GM12872 (cell line): ENCODE results near the gene OR5K4.

ENCODE experiments used
- TF ChIP-seq, protein P1 (sequence below): IDR thresholded peaks from 3 replicates; pipeline ENCODE4 v1.5.1; 2011; ENCODE audit warnings: low read depth, mild to moderate bottlenecking, low read length, moderate library complexity; ENCODE audit not compliant: insufficient read depth

The OR5K4 gene, protein sequence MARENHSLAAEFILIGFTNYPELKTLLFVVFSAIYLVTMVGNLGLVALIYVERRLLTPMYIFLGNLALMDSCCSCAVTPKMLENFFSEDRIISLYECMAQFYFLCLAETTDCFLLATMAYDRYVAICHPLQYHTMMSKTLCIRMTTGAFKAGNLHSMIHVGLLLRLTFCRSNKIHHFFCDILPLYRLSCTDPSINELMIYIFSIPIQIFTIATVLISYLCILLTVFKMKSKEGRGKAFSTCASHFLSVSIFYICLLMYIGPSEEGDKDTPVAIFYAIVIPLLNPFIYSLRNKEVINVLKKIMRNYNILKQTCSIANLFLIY

GRCh38 chr3:98353554-98353953 lies at the start of gene OR5K4:
Gene OR5K4 (plus strand): TSS chr3:98353854. CDS start chr3:98353854, 0 bp downstream.
- TF ChIP-seq, protein P1, sequence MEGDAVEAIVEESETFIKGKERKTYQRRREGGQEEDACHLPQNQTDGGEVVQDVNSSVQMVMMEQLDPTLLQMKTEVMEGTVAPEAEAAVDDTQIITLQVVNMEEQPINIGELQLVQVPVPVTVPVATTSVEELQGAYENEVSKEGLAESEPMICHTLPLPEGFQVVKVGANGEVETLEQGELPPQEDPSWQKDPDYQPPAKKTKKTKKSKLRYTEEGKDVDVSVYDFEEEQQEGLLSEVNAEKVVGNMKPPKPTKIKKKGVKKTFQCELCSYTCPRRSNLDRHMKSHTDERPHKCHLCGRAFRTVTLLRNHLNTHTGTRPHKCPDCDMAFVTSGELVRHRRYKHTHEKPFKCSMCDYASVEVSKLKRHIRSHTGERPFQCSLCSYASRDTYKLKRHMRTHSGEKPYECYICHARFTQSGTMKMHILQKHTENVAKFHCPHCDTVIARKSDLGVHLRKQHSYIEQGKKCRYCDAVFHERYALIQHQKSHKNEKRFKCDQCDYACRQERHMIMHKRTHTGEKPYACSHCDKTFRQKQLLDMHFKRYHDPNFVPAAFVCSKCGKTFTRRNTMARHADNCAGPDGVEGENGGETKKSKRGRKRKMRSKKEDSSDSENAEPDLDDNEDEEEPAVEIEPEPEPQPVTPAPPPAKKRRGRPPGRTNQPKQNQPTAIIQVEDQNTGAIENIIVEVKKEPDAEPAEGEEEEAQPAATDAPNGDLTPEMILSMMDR: no peak

GRCh38 chr3:98322101-98322500 lies 31.6 kb upstream of the OR5K4 start:
- TF ChIP-seq, protein P1: no peak

GRCh38 chr3:98322686-98323085 lies 31.0 kb upstream of the OR5K4 start:
- TF ChIP-seq, protein P1: no peak

GRCh38 chr3:98323425-98323824 lies 30.2 kb upstream of the OR5K4 start:
- TF ChIP-seq, protein P1: no peak

DNA sequence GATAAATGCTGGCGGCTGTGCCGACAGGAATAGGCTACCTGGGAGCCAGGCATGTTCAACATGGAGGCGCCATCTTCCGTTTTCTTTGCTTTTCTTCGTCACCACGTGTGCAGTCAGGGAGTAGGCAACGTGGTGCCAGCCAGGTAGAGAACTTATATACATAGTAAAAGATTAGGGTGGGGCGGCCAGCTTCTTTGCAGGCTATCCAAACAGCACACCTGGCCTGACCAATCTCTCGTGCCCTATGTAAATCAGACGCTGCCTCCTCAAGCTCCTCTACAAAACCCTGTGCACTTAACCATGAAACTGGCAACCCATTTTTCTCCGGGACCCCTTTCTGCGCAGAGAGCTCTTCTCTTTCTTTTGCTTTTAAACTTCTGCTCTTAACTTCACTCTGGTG lies 28.6 kb upstream of the OR5K4 start:
- TF ChIP-seq, protein P1: no peak

DNA sequence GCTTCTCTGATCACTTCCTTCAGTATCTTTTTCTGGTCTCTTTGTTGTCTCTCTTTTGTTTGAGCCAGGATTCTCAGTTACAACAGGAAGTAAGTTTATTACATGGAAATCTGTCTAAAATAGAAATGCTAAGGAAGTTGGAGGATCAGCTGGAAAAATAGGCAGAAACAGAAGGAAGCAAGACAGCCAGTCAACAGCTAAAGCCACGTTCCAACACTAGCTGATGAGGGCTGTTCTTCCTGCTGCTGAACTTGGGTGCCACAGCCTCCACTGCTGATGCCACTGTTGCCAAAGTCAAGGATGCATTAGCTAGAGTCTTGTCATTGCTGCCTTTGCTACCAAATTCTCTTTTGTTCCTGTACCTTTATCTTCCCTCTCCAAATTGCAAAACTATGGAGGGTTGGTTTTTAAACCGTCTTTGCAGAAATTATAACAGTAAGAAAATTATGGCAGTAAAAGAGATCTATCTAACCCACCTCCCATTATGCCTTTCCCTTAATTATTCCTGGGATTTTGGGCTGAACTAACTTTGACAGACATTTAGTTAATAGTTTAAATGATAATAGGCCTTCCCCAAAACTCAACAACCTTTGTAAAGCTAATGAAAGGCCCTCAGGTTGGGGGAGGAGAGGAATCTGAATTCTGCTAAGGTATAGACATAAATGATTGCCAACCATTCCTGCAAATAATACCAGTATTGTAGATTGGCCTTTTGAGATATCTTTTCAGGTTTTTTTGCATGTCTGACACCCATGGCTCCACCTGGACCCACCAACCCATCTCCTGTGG lies 27.4 kb upstream of the OR5K4 start:
- TF ChIP-seq, protein P1: no peak

GRCh38 chr3:98326945-98327344 lies 26.7 kb upstream of the OR5K4 start:
- TF ChIP-seq, protein P1: no peak
